GM21515 (cell line): ENCODE results near the gene NFIX.

Source experiments
- ATAC-seq: cut with Tn5 transposase; IDR thresholded peaks from one replicate; pipeline ENCODE4 v1.9.1; 2021; ENCODE audit not compliant: unreplicated experiment

NFIX gene

DNA sequence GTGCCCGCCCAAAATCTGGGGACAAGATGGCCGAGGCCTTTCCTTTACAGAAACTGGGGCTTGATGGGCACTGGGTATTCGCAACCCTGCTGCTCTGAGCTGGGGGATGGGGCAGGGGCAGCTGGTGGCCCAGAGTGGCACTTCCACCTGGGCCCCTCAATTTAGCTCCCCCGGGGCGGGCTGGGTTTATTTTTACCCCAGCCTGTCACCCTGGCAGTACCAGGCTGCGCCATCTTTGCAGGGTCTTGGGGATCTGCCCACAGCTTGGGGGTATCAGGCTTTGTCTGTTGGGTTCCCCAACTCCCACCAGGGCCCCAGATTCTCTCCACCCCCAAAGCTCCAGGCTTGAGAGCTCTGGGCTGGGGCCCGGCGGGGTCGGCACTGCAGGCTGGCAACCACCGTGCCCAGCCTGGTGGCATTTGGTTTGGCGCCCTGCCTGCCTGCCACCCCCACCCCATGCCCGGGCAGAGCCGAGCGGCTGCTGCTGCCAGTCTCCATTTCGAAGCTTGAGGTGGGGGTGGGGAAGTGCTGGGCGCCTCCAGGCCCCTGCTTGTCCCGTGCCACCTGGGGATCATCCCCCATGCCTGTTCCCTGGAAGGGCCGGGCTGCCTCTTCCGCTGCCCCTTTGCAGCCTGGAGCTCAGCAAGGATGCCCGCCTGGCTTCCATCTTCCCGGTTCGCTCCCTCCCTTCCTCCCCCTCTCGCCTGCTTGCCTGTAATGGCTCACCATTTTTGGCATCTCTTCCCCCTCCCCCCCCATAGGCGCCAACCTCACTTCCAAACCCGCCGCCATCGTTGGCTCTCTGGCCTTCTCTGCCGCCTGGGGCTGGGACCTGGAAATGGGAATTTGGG lies 11.4 kb downstream of the NFIX start:
- ATAC-seq: no peak

DNA sequence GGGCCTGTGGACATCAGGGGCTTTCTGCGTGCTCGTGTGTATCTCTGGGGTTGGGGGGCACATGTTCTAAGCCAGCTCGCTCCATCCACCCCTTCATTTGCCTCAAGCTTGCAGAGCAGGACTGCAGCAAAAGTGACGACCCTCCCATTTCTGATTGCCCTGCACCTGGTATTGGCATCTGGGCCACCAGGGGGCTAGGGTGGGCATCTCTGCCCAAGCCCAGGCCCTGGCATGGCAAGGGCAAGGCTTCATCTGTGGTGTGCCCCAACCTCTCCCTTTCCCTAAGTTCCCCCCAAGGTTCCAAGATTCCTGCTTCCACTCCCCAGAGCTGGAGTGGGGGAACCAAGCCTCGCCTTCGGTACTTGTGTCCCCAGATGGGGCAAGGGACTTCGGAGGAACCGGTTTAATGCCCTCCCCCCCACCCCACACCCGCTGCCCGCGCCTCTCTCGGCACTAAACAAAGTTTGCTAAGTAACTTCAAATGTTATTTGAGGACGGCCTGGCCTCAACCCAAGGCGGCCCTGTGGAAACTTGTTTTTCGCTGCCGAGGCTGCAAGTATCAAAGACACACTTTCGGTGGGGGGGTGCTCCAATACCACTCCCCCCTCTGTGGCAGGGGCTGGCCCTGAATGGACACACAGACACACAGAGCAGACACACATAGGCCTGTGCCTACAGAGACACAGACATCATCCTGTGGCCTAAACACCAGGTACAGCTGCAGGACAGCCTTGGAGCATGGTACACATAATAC lies 12.2 kb downstream of the NFIX start:
- ATAC-seq: no peak

DNA sequence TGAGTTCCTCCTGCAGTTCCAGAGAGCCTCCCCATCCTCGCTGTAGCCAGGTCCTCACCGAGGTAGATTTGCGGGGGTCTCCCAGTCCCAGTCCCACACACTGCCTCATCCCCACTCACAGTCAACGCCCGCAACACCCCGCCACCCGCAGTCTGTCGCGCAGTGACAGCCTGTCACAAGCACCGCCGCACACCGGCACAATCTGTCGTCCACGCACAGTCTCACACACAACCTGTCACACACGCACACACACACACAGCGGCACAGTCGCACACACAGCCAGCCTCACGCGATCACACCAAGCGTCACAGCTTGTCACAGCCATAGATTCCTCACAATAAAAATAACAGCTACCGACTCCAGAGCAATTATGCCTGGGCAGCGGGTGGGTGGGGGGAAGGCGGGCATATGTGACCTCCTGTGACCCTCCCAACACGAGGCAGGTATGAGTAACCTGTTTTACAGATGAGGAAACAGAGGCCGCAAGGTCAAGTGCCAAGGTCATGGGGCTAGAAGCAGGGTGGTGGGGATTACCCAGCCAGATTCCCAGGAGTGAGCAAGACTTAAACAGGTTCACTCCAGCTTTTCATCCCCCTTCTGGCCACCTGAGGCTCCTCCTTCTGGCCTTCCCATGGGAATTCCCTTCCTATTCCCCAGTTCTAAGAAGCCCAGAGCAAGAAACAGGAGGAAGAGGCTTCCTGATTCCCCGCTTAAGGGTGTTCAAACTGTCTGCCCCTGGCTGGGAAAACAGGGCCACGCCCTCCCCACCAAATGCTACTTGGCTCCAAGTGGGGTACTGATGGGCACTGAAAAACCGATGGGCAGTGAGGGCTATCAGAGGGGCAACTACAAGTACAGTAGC lies 13.9 kb downstream of the NFIX start:
- ATAC-seq: no peak

DNA sequence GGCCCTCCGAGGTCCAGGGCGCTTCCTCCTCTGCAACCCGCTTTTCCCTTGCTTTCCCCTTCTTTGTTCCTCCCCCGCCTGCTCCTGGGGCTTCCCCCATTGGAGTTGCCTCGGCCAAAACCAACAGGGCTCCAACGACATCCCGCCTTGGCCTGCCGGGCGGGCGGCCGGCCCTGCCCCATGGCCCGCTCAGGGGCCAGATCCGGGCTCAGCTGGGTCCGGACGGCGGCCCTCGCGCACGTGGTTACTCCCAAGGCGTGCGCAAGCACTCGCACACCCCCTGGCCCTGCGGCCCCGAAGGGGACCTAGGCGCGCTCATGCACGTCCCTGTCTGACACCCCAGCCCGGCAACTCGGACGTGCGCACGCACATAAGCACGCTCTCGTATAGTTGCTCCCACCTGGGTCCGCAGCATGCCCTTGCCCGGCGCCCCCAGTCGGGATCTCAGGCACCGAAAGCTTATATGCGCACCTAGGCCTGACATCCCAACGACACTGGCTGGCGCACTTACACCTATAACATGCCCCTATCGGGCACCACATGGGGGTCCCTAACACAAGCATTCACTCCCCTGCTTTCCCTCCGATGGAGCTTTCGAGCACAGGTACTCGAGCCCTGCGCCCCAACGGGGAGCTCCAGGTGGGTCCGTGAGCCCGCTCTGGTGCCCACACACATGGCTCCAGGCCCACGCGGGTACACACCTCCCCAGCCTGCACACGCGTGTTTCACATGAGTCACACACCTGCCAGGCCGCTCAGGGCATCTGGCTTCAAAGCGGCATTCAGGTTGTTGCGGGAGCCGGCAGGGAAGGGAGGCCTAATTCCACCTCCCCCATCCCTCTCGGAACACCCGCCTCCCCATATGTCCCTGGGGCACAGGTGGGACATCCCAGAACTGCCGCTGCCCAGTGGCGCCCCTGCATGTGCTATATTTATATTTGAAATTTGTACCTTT lies 15.0 kb downstream of the NFIX start:
- ATAC-seq: no peak

DNA sequence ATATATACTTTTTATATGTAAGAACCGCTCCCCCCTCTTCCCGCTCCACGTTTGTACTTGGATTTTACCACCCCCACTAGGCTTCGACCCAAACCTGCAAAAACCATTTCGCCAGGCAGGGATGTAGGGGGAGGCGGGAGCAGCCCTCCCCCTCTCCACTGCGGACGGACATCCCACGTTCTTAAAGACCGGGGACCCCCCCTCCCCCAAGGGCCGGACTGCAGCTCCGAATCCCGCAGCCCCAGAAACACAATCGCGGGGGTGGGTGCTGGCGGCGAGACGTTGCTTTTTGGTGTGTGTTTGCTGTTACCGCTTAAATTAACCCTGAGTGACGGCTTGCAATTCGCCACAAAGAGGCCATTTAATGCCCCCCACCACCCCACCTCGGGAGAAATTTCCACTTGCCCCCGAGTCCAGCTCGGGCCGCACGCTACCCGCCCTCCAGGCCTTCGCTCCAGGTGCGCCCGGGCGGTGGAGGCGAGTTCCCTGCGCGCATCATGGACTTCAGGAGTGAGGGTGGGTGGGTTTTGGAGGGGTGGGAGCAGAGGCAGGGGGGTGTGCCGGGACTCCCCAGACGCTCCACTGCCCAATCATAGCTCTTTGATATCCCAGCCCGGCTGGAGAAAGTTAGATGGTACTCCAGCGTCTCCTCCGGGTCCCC lies 15.8 kb downstream of the NFIX start:
- ATAC-seq: no peak

DNA sequence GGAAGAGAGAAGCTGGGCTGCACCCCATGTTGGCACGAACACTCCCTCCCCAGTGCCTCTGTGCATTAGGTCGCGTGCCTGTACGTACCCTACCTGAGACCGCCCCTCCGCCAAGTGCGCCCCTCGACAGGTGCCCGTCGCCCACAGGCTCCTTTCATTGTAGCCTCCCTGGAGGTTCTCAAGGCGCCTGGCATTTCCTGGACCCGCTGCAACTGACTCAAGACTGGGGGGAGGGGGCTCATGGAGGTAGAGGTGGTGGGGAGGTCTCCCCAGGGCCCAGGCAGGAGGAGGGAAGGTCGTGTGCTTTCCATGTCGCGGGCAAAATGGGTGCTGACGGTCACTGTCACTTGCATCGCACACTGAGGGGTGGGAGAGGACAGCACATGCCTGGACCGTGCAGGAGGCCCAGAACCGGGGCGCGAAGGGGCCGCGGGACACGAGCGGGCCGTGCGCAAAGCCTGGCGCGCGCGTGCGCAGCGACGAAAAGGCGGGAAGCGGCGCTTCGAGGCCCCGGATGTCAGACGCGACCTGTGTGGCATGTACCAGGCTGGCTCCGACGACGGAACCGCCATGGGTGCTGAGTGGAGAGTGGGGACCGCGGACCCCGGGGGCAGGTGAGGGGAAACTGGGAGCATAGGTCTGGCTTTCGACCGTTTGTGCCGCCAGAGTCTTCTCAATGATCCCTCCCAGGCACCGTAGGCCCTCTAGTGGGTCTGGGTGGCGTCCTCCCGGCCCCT lies 16.5 kb downstream of the NFIX start:
- no peak for ATAC-seq

DNA sequence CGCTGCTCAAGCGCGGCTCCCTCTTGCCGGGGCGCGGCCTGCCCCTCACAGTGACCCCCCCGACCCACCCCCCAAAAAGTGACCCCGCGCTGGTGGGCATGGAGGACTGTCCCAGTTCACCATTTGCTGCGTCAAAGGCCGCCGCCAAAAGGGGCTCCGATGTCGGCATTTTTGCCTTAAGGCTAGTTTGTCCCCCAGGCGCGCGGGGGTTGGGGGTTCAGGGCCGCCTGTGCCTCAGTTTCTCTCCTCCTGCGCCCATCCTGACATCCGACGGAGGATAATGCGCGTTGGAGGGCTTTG lies 17.1 kb downstream of the NFIX start:
- no peak for ATAC-seq

DNA sequence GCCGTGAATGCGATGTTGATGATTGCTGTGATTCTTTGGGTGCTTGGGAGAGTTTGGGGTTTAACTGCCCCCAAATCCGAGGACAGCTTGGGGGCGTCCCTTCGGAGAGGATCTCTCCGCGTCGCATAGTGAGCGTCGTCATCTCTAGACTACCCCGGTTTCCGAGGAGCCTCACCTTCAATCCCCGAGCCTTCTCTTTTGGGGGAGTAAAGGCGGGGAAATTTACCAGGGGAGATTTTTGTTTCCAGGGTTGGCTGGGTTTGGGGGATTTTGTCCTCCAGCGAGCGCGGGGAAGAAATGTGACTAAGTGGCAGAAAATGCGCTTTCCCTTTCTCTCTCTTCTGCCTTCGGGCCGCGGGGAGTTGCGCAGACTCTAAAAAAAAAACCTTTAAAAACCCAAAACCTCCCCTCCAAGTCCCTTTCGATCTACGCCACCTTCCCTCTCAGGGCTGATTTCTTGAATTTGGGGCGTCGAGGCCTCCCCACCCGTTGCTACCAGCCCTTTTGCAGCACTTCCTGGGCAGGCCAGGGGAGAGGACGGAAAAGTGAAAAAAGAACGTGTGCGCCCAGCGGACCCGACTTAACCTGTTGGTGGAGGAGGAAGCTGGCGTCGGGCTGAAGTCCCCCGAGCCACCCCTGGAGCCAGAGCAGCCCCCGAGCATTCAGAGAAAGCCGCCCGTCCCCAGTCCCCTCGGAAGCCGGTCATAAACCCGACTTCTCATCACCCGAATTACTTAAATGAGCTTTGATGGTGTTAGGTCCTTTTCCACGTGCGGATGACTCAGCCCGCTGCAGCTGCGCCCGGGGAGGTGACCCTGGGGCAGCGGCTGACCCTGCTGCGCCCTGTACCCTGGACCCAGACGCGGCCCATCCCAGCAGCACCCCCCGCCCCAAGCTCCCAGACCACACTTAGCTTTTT lies 17.7 kb downstream of the NFIX start:
- no peak for ATAC-seq

DNA sequence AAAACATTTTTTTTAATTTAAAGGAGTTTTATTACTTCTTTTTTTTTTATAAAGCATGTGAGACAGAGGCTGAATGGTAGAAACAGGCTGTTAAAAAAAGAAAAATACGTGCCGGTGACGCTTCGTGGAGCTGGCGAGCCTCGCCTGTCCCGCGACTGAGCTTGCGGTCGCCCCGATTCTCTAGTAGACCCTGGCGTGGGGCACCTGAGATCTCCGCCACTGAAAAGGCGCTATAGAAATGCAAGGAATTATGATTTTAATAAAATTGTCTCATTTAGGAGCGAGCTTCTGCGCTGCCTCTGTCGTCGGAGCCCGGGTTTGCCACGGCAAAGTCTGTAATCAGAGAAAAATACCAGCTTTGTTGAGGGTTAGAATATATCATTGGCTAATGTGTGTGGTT lies 18.4 kb downstream of the NFIX start:
- no peak for ATAC-seq

DNA sequence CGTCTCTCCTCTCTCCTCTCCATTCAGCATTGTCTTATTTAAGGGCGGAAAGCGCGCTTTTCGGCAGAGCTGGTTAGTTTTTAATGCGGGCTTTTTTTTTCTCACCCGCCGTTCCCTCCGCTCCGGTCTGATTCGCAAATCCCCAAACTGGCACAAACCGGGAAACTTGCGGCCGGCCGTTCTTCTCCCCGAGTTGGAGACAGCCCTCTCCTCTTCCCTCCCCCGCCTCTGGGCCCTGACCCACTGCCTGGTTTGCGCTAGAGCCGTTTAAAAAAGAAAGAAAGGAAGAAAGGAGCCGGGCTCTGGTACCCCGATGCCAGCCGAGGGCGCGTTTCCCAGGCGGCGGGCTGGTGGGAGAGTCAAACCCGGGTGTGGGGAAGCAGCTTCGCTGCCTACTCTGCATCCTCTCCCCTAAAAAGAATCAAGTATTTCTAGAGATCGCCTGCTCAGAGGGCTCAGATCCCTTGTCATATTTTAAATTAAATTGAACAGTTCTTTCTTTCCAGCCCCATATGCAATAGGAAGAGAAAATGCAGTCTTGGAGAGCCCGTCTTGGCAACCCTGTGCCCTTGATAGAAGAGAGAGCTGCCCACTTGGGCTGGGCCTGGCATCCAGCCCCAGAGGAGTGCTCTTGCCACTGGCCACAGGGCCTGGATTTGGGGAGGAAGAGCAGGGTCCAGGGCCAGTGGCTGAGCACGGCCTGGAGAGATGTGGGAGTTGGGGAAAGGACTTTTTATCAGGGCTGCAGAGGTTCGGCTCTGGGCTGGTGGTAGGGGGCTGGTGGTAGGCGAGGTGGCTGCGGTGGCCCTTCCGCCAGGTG lies 19.0 kb downstream of the NFIX start:
- ATAC-seq: no peak

DNA sequence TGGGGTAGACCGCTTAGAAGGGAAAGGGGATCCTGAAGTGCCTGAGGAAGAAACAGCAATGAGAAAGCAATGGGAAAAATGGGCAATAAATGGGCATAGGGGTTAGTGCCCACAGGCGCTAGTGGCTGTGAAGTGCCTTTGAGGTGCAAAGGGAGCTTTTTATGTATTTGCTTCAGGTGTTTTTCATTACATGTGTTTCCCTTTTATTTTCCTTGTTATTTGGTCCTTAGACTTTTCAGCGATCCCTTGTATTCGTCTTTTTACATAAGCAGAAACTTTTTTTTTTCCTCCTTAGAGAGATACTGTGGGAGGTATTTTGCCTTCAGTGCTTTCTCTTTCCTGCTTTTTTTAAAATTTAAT lies 19.6 kb downstream of the NFIX start:
- ATAC-seq: no peak

DNA sequence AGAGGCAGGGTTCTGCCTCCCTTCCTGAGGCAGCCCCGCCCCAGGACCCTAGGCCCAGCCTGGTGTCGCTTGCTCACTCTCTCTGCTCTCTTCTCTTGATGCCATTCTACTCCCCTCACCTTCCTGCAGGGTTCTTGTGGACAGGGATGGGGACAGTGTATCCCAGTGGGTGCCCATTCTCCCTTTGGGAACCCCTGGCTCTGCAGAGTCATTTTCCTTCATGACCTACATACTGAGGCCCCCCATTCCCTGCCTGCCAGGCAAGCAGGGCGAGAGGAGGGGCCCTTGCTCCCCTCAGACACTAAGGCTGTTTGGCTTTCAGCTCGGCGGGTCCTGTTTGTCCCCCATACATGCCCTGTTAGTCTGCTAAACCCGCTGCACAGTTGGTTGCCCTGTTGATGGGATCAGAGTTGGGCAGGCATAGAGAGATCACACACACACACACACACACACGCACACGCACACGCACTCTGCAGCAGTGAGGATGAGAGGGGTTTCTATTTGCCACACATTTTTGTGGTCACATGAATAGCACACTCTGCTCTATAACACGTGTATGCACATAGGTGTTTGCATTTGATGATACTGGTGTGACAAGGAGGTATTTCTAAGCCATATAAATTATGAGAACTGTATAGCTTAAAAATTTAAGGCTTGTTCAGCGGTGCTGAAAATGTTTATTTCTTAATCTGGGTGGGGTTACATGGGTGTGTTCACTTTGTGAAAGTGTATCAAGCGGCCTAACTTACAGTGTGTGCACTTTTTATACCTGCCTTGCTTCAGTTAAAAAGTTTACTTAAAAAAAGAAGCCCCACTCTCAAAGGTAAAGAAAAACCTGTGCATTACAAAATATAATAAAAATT lies 20.3 kb downstream of the NFIX start:
- no peak for ATAC-seq

DNA sequence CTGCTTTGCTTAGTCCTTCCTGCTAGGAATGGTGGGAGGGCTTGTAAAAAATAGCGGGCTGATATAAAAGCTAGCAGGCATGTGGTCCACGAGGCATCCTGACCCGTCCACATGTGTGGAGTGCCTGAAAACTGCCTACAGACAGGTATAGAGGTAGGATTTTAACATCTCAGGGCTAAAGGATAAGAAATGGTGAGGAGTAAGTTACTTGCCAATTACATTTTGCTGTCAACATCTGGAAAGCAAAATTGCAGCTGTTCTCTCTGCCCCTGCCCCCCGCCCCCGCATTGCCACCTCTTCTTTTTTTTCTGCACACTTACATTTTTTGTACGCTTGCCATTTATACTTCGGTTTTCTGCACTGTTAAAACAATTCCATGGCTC lies 21.0 kb downstream of the NFIX start:
- ATAC-seq: no peak

DNA sequence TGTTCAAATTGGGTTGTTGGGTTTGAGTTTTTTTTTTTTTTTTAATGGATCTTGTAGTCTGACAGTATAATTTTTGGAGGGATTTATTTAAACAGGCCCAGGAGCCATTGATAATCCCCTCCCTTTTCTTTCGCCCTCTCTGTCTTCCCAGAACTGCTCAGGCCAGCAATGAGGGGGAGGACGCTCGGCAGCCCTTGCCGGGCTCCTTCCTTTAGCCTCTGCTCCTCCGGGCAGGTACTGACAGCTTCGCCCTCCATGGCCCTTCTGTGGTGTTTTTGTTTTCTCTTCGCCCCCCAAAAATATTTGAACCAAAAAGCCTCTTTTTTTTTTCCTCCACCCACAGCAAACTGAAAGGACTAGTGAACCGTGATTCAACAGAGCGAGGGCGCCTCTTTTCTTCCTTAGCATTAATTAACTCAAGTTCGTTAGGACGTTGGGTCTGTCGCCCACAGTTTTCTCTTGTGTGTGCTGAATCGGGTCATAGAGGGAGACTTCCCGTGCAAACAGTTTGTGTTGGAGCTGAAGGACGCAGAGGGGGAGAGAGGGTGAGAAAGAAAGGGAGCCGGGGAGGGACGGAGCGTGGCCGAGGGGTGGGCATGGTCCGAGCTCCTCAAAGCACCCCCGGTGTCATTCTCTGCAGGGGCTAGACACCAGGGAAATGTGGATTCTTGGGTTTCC lies 21.5 kb downstream of the NFIX start:
- no peak for ATAC-seq

DNA sequence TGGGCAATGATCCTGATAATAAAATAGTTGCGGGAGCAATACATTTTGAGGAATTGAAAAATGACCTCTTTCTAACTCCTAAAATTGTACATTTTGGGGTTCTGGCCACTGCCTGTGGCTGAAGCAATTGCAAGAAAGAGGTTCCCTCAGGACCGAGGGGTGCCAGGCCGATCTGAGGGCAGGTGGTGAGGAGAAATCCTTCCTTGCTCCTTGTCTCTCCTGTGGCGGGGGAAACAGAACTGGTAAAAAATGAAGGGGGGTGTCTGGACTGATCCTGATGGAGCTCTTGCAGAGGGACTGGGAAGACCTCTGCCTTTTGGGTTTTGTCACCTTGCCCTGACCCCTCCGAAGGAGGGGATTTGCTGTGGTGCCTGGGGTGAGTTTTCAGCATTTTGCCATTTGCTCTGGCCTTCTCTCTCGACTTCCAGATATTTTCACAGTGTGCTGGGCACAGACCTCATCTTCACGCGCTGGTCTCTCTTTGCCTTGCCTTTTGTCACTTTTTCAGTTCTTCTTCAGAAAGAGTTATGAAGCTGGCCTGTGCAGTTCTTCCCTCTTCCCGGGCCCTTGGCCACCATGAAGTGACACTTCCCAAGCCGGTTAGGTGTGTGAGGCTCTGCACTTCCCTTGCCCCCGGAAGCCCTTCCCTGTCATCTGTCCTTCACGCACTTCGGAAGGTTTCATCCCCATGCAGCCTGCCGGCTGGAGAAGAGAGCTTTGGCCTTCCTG lies 22.2 kb downstream of the NFIX start:
- ATAC-seq: no peak
